ENCODE data around the gene KCNJ10.
"Not testable (repeated sequence)": the region's sequence is repeated elsewhere in the genome, so short reads cannot be mapped to it uniquely, and the experiment has no call there.

- TF ChIP-seq, protein P1, sequence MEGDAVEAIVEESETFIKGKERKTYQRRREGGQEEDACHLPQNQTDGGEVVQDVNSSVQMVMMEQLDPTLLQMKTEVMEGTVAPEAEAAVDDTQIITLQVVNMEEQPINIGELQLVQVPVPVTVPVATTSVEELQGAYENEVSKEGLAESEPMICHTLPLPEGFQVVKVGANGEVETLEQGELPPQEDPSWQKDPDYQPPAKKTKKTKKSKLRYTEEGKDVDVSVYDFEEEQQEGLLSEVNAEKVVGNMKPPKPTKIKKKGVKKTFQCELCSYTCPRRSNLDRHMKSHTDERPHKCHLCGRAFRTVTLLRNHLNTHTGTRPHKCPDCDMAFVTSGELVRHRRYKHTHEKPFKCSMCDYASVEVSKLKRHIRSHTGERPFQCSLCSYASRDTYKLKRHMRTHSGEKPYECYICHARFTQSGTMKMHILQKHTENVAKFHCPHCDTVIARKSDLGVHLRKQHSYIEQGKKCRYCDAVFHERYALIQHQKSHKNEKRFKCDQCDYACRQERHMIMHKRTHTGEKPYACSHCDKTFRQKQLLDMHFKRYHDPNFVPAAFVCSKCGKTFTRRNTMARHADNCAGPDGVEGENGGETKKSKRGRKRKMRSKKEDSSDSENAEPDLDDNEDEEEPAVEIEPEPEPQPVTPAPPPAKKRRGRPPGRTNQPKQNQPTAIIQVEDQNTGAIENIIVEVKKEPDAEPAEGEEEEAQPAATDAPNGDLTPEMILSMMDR (IDR thresholded peaks at IDR 0.05; ENCODE audit: low read depth, low read length), result not testable (repeated sequence)
- not testable (repeated sequence) for TF ChIP-seq EZH2phosphoT487 (IDR thresholded peaks at IDR 0.05; ENCODE audit: low read depth)
These were observed 41.5 kb upstream of the KCNJ10 start for GRCh38 chr1:160111462-160111861.

Data from OCI-LY3 (cell line).